ENCODE measurements around the gene KCNE3. TPM values are rescaled to one million over a fixed set of nuclear protein-coding genes. Genes with fewer than 3 reads are reported as not detected.

Gene KCNE3
- total RNA-seq, 1 donor: 1.8 TPM

DNA sequence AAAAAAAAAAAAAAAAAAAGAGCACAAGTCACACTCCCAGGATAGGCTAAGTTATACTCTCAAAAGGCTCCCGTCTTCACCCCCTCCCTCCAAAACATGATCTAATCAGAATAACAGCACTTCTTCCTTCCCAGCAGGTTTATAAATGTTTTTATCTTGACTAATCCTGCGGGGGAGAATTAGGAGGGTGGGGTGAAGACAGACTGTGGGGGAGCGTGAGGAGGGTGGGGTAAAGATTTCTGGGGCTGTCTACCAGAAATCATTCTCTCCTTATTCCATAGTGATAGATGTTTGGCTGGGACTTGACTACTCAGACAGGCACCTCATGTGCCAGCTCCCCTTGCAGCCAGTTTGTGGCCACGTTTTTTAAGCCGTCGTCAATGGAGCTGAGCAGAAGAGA lies 17.0 kb downstream of the KCNE3 start:
- no peaks in the 10 kb centered on the region for H3K36me3 ChIP-seq (ENCODE audit: insufficient read depth, low read length)
- no peak for DNase-seq (ENCODE audit: insufficient read length, low spot score, missing footprints)
- H3K4me3 ChIP-seq (ENCODE audit: insufficient read depth, low read length): no peak overlapping the region
- H3K27me3 ChIP-seq (ENCODE audit: insufficient read depth, low read length): peaks cover 5% of the 10 kb centered on the region
- no peak overlapping the region for H3K4me2 ChIP-seq (ENCODE audit: insufficient read depth, low read length)
- H3K79me2 ChIP-seq (ENCODE audit: insufficient read depth, low read length): no peaks in the 10 kb centered on the region
- H3K4me1 ChIP-seq (ENCODE audit: insufficient read depth, low read length): peaks cover 12% of the 10 kb centered on the region
- no peaks in the 10 kb centered on the region for H4K20me1 ChIP-seq (ENCODE audit: insufficient read depth, low read length)
- no peak overlapping the region for H2AFZ ChIP-seq (ENCODE audit: low read length)
- TF ChIP-seq CTCF (IDR thresholded peaks at IDR 0.05; ENCODE audit: extremely low read depth, low read depth, low read length): no peak
- no peaks in the 10 kb centered on the region for H3K9me3 ChIP-seq (ENCODE audit: low read depth, low read length)
- H3K27ac ChIP-seq (ENCODE audit: low read depth, low read length): no peak overlapping the region

GRCh38 chr11:74449369-74449931 lies 17.9 kb downstream of the KCNE3 start:
- Histone ChIP-seq H3K27ac (ENCODE audit: low read depth, low read length) (no peak overlapping the region), H3K79me2 (ENCODE audit: insufficient read depth, low read length) (no peaks in the 10 kb centered on the region), H3K4me2 (ENCODE audit: insufficient read depth, low read length) (peak overlapping the region; percentile 35), H3K9me3 (ENCODE audit: low read depth, low read length) (no peaks in the 10 kb centered on the region), H3K4me3 (ENCODE audit: insufficient read depth, low read length) (no peak overlapping the region), H3K36me3 (ENCODE audit: insufficient read depth, low read length) (no peaks in the 10 kb centered on the region), H2AFZ (ENCODE audit: low read length) (peak overlapping the region; percentile 75), H3K4me1 (ENCODE audit: insufficient read depth, low read length) (peaks cover 12% of the 10 kb centered on the region), H4K20me1 (ENCODE audit: insufficient read depth, low read length) (no peaks in the 10 kb centered on the region), H3K27me3 (ENCODE audit: insufficient read depth, low read length) (peaks cover 5% of the 10 kb centered on the region)
- TF ChIP-seq CTCF (IDR thresholded peaks at IDR 0.05; ENCODE audit: extremely low read depth, low read depth, low read length): peak; percentile 82
- peak; percentile 70 for DNase-seq (ENCODE audit: insufficient read length, low spot score, missing footprints)

DNA sequence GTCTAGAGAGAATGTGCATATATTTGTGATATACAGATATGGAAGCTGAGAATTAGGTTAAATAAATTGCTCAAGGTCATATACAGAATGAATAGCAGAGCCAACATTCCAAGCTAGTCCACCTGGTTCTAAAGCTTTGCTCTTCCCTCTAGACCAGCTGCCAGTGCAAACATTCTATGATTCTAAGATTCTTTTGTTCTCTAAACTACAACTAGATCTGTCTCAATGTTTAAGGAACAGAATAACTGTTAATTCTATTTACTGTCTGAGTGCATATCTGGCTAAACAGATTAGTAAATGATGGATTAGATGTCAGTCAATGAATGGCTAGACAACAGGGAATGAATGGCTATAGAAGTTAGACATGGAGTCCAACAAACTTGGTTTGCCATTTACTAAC lies 19.6 kb downstream of the KCNE3 start:
- no peaks in the 10 kb centered on the region for H3K9me3 ChIP-seq (ENCODE audit: low read depth, low read length)
- no peak for DNase-seq (ENCODE audit: insufficient read length, low spot score, missing footprints)
- H3K4me2 ChIP-seq (ENCODE audit: insufficient read depth, low read length): no peak overlapping the region
- H2AFZ ChIP-seq (ENCODE audit: low read length): no peak overlapping the region
- no peaks in the 10 kb centered on the region for H3K36me3 ChIP-seq (ENCODE audit: insufficient read depth, low read length)
- peaks cover 1% of the 10 kb centered on the region for H3K27me3 ChIP-seq (ENCODE audit: insufficient read depth, low read length)
- H3K4me1 ChIP-seq (ENCODE audit: insufficient read depth, low read length): peaks cover 19% of the 10 kb centered on the region
- no peak for TF ChIP-seq CTCF (IDR thresholded peaks at IDR 0.05; ENCODE audit: extremely low read depth, low read depth, low read length)
- no peak overlapping the region for H3K27ac ChIP-seq (ENCODE audit: low read depth, low read length)
- H3K79me2 ChIP-seq (ENCODE audit: insufficient read depth, low read length): no peaks in the 10 kb centered on the region
- no peaks in the 10 kb centered on the region for H4K20me1 ChIP-seq (ENCODE audit: insufficient read depth, low read length)
- H3K4me3 ChIP-seq (ENCODE audit: insufficient read depth, low read length): no peak overlapping the region

DNA sequence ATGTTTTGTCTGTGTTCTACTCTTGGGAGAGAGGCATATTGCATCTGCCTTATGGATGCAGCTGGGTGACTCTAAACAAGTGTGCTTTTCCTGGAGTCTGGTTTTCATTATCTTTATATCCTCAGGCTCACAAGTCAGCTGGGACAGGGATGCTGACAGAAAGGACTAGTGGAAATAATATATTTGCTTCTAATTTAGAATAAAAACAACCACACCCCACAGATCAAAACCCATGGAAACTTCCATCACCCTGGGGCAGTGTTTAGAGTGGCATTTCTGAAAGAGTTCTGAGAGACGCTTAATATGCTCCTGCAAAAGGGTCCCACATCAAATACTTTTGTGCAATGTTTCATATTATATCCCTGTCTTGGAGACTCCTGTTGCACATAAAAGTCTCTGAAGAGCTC lies 20.8 kb downstream of the KCNE3 start:
- Histone ChIP-seq H3K36me3 (ENCODE audit: insufficient read depth, low read length) (no peaks in the 10 kb centered on the region), H3K4me3 (ENCODE audit: insufficient read depth, low read length) (no peak overlapping the region), H3K4me1 (ENCODE audit: insufficient read depth, low read length) (peaks cover 23% of the 10 kb centered on the region), H3K79me2 (ENCODE audit: insufficient read depth, low read length) (no peaks in the 10 kb centered on the region), H4K20me1 (ENCODE audit: insufficient read depth, low read length) (no peaks in the 10 kb centered on the region), H3K27ac (ENCODE audit: low read depth, low read length) (no peak overlapping the region), H2AFZ (ENCODE audit: low read length) (no peak overlapping the region), H3K27me3 (ENCODE audit: insufficient read depth, low read length) (no peaks in the 10 kb centered on the region), H3K4me2 (ENCODE audit: insufficient read depth, low read length) (no peak overlapping the region), H3K9me3 (ENCODE audit: low read depth, low read length) (no peaks in the 10 kb centered on the region)
- no peak for DNase-seq (ENCODE audit: insufficient read length, low spot score, missing footprints)
- TF ChIP-seq CTCF (IDR thresholded peaks at IDR 0.05; ENCODE audit: extremely low read depth, low read depth, low read length): no peak
